Measurements from ENCODE around the gene RGS7. TPM values are rescaled to one million over a fixed set of nuclear protein-coding genes. Genes with fewer than 3 reads are reported as not detected.

The RGS7 gene
- total RNA-seq, 1 experiment from 2014 or later: 0.10 TPM

DNA sequence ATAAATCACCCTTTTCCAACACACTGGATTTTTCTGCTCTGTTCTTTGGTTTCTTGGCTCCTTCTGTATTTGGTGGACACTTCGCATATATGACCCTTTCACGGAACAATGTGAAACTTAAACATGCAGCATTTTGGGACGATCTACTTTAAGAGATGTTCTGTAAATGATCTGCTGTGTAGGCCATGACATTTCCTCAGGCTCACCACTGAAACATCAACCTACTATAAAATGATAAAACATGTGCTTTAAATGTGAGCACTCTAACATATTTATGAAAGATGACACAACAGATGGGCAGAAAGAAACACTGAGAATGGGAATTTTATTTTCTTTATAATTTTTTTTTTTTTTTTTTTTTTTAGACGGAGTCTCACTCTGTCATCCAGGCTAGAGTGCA is 428.7 kb downstream of the RGS7 start:
- H3K4me3 ChIP-seq (ENCODE audit: low read depth in 2 of 2, low read length in 2 of 2): no peak overlapping the region
- ChIA-PET CTCF (no interaction called here), POLR2A (no interaction called here)
- DNase-seq (ENCODE audit: low read depth, low spot score): no peak
- intact Hi-C loops (cut with micrococcal nuclease; ENCODE audit: unreplicated experiment): no loop called here
- TF ChIP-seq, protein P1, sequence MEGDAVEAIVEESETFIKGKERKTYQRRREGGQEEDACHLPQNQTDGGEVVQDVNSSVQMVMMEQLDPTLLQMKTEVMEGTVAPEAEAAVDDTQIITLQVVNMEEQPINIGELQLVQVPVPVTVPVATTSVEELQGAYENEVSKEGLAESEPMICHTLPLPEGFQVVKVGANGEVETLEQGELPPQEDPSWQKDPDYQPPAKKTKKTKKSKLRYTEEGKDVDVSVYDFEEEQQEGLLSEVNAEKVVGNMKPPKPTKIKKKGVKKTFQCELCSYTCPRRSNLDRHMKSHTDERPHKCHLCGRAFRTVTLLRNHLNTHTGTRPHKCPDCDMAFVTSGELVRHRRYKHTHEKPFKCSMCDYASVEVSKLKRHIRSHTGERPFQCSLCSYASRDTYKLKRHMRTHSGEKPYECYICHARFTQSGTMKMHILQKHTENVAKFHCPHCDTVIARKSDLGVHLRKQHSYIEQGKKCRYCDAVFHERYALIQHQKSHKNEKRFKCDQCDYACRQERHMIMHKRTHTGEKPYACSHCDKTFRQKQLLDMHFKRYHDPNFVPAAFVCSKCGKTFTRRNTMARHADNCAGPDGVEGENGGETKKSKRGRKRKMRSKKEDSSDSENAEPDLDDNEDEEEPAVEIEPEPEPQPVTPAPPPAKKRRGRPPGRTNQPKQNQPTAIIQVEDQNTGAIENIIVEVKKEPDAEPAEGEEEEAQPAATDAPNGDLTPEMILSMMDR (IDR thresholded peaks at IDR 0.05): no peak
- TF ChIP-seq, protein P2, sequence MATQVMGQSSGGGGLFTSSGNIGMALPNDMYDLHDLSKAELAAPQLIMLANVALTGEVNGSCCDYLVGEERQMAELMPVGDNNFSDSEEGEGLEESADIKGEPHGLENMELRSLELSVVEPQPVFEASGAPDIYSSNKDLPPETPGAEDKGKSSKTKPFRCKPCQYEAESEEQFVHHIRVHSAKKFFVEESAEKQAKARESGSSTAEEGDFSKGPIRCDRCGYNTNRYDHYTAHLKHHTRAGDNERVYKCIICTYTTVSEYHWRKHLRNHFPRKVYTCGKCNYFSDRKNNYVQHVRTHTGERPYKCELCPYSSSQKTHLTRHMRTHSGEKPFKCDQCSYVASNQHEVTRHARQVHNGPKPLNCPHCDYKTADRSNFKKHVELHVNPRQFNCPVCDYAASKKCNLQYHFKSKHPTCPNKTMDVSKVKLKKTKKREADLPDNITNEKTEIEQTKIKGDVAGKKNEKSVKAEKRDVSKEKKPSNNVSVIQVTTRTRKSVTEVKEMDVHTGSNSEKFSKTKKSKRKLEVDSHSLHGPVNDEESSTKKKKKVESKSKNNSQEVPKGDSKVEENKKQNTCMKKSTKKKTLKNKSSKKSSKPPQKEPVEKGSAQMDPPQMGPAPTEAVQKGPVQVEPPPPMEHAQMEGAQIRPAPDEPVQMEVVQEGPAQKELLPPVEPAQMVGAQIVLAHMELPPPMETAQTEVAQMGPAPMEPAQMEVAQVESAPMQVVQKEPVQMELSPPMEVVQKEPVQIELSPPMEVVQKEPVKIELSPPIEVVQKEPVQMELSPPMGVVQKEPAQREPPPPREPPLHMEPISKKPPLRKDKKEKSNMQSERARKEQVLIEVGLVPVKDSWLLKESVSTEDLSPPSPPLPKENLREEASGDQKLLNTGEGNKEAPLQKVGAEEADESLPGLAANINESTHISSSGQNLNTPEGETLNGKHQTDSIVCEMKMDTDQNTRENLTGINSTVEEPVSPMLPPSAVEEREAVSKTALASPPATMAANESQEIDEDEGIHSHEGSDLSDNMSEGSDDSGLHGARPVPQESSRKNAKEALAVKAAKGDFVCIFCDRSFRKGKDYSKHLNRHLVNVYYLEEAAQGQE (IDR thresholded peaks at IDR 0.05; ENCODE audit: insufficient read depth in 1 of 2, low read depth in 2 of 2, low read length in 1 of 2): no peak
- no peak for TF ChIP-seq SIN3A (IDR thresholded peaks at IDR 0.05; ENCODE audit: borderline replicate concordance, insufficient read depth, low read depth, low read length)
- no peak for TF ChIP-seq POLR2AphosphoS5 (IDR thresholded peaks at IDR 0.05; ENCODE audit: low read depth, low read length)
- H3K4me1 ChIP-seq (ENCODE audit: control insufficient read depth, insufficient read depth, low read length): no peaks in the 10 kb centered on the region
- no peaks in the 10 kb centered on the region for H3K36me3 ChIP-seq (ENCODE audit: control insufficient read depth, insufficient read depth, low read length)
- in situ Hi-C loops (cut with HindIII; ENCODE audit: low pct_unique_long_range_greater_than_20kb, low sequenced_read_pairs): no loop called here
- no TSS peak for BruUV-seq (replicated peaks)
- H3K27ac ChIP-seq (ENCODE audit: low read length): no peak overlapping the region
- no peaks in the 10 kb centered on the region for H3K9me3 ChIP-seq (ENCODE audit: control insufficient read depth, insufficient read depth, low read depth, low read length)
- no peak for ATAC-seq
- no peaks in the 10 kb centered on the region for H3K27me3 ChIP-seq (ENCODE audit: control insufficient read depth, insufficient read depth, low read length)

DNA sequence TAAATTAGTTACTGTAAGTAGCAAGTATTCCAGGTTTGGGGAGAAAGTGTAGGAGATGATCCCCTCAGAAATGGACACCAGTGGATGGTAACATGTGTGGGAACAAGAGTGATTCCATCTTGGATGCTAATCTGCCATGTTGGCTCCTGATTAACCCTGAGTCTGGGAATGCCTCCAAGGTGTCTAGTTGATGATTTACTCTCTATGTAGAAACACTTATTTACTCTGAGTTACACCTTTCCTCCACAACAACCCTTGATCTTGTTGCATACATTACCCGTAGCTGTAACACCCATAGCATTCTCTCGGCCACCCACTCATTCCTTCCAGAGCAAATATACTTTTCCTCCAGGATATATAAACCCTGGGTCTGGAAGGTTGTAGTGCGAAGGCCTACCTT is 429.2 kb downstream of the RGS7 start:
- H3K27me3 ChIP-seq (ENCODE audit: control insufficient read depth, insufficient read depth, low read length): no peaks in the 10 kb centered on the region
- no peak overlapping the region for H3K27ac ChIP-seq (ENCODE audit: low read length)
- ChIA-PET CTCF (no interaction called here), POLR2A (no interaction called here)
- H3K9me3 ChIP-seq (ENCODE audit: control insufficient read depth, insufficient read depth, low read depth, low read length): no peaks in the 10 kb centered on the region
- no TSS peak for BruUV-seq (replicated peaks)
- TF ChIP-seq, protein P1 (IDR thresholded peaks at IDR 0.05): no peak
- TF ChIP-seq, protein P2 (IDR thresholded peaks at IDR 0.05; ENCODE audit: insufficient read depth in 1 of 2, low read depth in 2 of 2, low read length in 1 of 2): no peak
- TF ChIP-seq POLR2AphosphoS5 (IDR thresholded peaks at IDR 0.05; ENCODE audit: low read depth, low read length) (no peak), TCF7L2 (IDR thresholded peaks at IDR 0.05; ENCODE audit: low read depth, low read length) (no peak), SIN3A (IDR thresholded peaks at IDR 0.05; ENCODE audit: borderline replicate concordance, insufficient read depth, low read depth, low read length) (no peak)
- no peak overlapping the region for H3K4me3 ChIP-seq (ENCODE audit: low read depth in 2 of 2, low read length in 2 of 2)
- H3K4me1 ChIP-seq (ENCODE audit: control insufficient read depth, insufficient read depth, low read length): no peaks in the 10 kb centered on the region
- intact Hi-C loops (cut with micrococcal nuclease; ENCODE audit: unreplicated experiment) (no loop called here), in situ Hi-C loops (cut with HindIII; ENCODE audit: low pct_unique_long_range_greater_than_20kb, low sequenced_read_pairs) (no loop called here)
- DNase-seq (ENCODE audit: low read depth, low spot score) (no peak), ATAC-seq (no peak)
- no peaks in the 10 kb centered on the region for H3K36me3 ChIP-seq (ENCODE audit: control insufficient read depth, insufficient read depth, low read length)
